ENCODE data around the gene GSN.

- no peak for TF ChIP-seq BCOR (IDR thresholded peaks at IDR 0.05)
- no peak for TF ChIP-seq JUND (IDR thresholded peaks at IDR 0.05; ENCODE audit: borderline replicate concordance, low read depth, low read length)
- TF ChIP-seq JUND (tag; IDR thresholded peaks at IDR 0.05; ENCODE audit: borderline replicate concordance, low read depth, low read length) = no peak
- no peak for TF ChIP-seq MXI1 (IDR thresholded peaks at IDR 0.05; ENCODE audit: low read depth, low read length)
- no peak for TF ChIP-seq CBX8 (IDR thresholded peaks at IDR 0.05; ENCODE audit: borderline replicate concordance, extremely low read depth, low read depth, low read length, poor library complexity, severe bottlenecking)
- no peak for TF ChIP-seq POLR2A (conservative IDR thresholded peaks at IDR 0.05)
- TF ChIP-seq TCF7 (IDR thresholded peaks at IDR 0.05; ENCODE audit: borderline replicate concordance) = no peak
- TF ChIP-seq POLR2AphosphoS5 (IDR thresholded peaks at IDR 0.05; ENCODE audit: control insufficient read depth, insufficient read depth, low read depth, low read length) = no peak
- TF ChIP-seq MAZ (CRISPR knock-in tag; conservative IDR thresholded peaks at IDR 0.05 in 1 of 2, IDR thresholded peaks at IDR 0.05 in 1 of 2) = no peak
- TF ChIP-seq CTCF (IDR thresholded peaks at IDR 0.05 in 2 of 3, conservative IDR thresholded peaks at IDR 0.05 in 1 of 3; ENCODE audit: insufficient read depth in 2 of 3, low read depth in 1 of 3, low read length in 3 of 3) = no peak
- TF ChIP-seq, protein P1, sequence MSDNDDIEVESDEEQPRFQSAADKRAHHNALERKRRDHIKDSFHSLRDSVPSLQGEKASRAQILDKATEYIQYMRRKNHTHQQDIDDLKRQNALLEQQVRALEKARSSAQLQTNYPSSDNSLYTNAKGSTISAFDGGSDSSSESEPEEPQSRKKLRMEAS (CRISPR knock-in tag; IDR thresholded peaks at IDR 0.05) = no peak
- TF ChIP-seq MTA2 (IDR thresholded peaks at IDR 0.05; ENCODE audit: low read depth) = no peak
- no peak for TF ChIP-seq TAF15 (IDR thresholded peaks at IDR 0.05; ENCODE audit: low read depth, low read length)
- no peak for TF ChIP-seq ZNF766 (CRISPR knock-in tag; conservative IDR thresholded peaks at IDR 0.05)
These were observed 6.9 kb upstream of the GSN start for GRCh38 chr9:121261107-121261460.

Data from K562 (cell line).